Duodenal mucosa (tissue), 2 donors: Measurements from ENCODE around the gene CIB1.
"Not testable (repeated sequence)": the region's sequence is repeated elsewhere in the genome, so short reads cannot be mapped to it uniquely, and the experiment has no call there.

Experiments
- H3K27ac ChIP-seq: one replicate; pipeline ENCODE4 v1.7.0; 2013; ENCODE audit warnings: low read depth, low read length
- H3K27me3 ChIP-seq, 2 donors: one replicate each; pipeline ENCODE4 v1.7.0; 2013; ENCODE audit warnings: low read length in 2 of 2, control low read depth in 1 of 2; ENCODE audit not compliant: insufficient read depth in 2 of 2, control insufficient read depth in 1 of 2
- H3K36me3 ChIP-seq, 2 donors: one replicate each; pipeline ENCODE4 v1.7.0; 2013; ENCODE audit warnings: low read length in 2 of 2, control low read depth in 1 of 2; ENCODE audit not compliant: insufficient read depth in 2 of 2, control insufficient read depth in 1 of 2
- H3K4me1 ChIP-seq, 2 donors: one replicate each; pipeline ENCODE4 v1.7.0; 2013; ENCODE audit warnings: low read length in 2 of 2, control low read depth in 1 of 2; ENCODE audit not compliant: insufficient read depth in 2 of 2, control insufficient read depth in 1 of 2
- H3K4me3 ChIP-seq, 2 donors: one replicate each; pipeline ENCODE4 v1.7.0; 2013; ENCODE audit warnings: low read length in 2 of 2, low read depth in 1 of 2
- H3K9ac ChIP-seq, 2 donors: one replicate each; pipeline ENCODE4 v1.7.0; 2013; ENCODE audit warnings: low read length in 2 of 2, low read depth in 1 of 2
- H3K9me3 ChIP-seq, 2 donors: one replicate each; pipeline ENCODE4 v1.7.0; 2013; ENCODE audit warnings: low read length in 2 of 2, control low read depth in 1 of 2; ENCODE audit not compliant: control insufficient read depth in 1 of 2

CIB1 gene

DNA sequence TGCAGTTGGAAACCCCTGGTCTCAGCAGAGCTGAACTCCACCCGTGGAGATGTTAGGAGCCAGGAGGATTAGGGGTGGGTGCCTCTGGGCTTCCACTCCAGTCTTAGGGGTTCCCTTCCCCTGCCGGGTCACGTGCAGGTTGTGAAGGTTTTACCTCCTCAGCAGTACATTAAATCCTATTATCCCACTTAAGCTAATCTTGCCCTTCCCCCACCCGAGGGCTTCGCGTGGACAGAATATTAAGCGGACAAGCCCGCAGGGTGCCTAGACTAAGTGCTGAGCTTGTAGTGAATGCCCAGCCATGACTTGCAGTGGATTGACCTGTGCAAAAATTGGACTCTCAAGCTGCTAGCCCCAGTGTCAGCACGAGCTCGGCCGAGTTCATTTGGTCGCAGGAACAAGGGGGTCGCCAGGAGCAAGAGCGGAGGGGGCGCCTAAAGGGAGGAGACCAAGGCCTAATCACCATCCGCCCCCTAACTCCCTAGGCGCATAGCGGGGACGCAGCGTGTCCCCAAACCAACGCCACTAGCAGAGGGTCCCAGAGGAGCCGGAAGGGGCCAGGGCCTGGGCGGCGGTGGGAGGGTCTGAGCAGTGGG is 33.1 kb downstream of the CIB1 start:
- no peaks in the 10 kb centered on the region for H3K9me3 ChIP-seq
- peaks cover 7 to 12% of the 10 kb centered on the region in 2 donors for H3K36me3 ChIP-seq
- H3K27me3 ChIP-seq, result no peaks in the 10 kb centered on the region
- H3K4me1 ChIP-seq, result peaks cover 28 to 34% of the 10 kb centered on the region in 2 donors
- peak overlapping the region; percentile 76 for H3K27ac ChIP-seq
- peak overlapping the region; percentile 84 for H3K4me3 ChIP-seq
- peak overlapping the region; percentile 80 to 87 for H3K9ac ChIP-seq

DNA sequence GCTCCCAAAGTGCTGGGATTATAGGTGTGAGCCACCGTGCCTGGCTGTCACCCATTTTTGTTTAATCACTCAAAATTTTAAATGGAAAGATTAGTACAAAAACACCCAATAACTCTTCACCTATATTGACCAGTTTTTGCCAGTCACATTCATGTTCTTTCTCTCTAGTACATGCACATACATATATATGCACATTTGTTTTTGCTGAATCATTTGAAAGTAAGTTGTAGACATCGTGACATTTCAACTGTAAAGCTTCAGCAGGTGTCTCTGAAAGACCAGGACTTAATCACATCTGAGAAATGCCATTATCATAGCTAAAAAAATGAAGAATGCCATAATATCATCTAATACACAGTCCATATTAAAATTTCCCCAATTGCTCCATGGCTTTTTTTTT is 39.1 kb downstream of the CIB1 start:
- no peak overlapping the region for H3K9ac ChIP-seq
- peaks cover 39 to 48% of the 10 kb centered on the region in 2 donors for H3K4me1 ChIP-seq
- H3K9me3 ChIP-seq, result no peaks in the 10 kb centered on the region
- no peaks in the 10 kb centered on the region for H3K27me3 ChIP-seq
- no peaks in the 10 kb centered on the region for H3K36me3 ChIP-seq
- no peak overlapping the region for H3K4me3 ChIP-seq
- no peak overlapping the region for H3K27ac ChIP-seq

DNA sequence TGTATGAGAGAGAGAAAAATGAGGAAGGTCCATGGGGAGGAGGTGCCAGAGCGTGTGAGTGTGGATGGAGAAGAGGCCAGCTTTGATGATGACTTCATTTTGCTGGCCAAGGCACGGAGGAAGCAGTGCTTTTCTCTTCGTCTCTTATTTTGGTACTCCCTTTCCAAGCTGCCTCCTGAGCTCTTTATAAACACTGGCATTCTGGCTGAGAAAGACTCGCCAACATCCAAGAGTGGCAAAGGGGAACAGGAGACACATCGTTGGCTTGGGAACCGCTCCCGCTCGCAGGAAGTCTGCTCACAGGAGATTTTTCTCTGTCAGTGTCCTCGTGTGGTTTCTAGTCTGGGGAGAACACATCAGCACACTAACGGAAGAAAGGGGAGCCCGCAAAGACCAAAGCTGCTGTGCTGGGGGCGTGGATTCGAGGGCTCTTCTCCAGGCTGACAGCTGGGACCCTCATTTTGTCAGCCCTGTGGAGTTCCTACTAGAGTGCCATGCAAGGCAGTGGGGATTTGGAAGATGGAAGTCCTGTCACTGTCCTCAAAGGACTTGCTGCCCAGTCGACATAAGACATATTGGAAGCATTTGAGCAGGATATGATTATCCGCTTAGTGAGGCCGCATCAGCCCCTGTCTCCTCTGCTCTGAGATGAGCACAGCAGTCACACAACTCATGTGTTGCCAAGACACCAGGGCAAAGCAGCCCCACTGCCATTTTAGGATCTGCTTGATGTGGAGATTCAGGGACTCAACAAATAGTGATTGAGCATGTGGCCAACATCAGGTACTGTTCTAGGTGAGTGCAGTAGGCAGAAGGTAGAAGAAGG is 40.6 kb downstream of the CIB1 start:
- Histone ChIP-seq H3K4me3 (peak overlapping the region in 1 of 2 donors; percentile 8), H3K36me3 (no peaks in the 10 kb centered on the region), H3K27me3 (no peaks in the 10 kb centered on the region), H3K4me1 (peaks cover 43 to 52% of the 10 kb centered on the region in 2 donors), H3K27ac (no peak overlapping the region), H3K9ac (peak overlapping the region; percentile 5 to 25), H3K9me3 (no peaks in the 10 kb centered on the region)

DNA sequence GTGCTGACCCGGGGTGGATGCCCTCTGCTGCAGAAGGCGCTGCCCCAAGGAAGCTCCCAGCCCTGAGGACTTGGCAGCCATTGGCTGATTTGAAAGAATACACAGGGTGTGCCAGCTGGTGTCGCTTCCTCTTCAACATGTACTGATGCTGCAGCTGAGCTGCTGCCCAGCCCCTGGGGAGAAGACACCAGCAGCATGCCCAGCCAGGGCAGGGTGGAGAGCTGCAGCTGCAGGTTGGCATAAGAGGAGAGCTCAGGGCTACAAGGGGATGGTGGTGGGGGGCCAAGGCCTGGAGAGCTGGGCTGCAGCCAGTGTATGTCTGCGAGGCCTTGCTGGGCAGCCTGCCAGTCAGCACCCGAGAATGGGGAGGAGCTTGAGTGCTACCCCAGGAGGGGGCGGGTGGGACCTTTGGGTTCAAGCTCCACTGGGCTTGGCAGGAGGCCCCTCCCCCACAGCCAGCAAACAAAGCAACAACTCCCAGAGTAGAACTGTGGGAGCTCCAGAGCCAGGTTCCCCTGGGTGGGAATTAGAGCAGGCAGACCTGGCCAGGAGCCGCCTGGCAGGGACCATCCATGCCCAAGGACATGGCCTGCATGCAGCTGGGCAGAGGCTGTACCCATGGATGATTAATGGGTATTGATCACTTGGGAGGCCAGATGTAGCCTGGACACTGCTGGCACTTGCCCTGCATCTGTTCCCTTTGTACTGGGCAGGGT is 41.8 kb downstream of the CIB1 start:
- peak overlapping the region; percentile 17 to 19 for H3K4me3 ChIP-seq
- H3K36me3 ChIP-seq, result no peaks in the 10 kb centered on the region
- no peaks in the 10 kb centered on the region for H3K27me3 ChIP-seq
- H3K4me1 ChIP-seq, result peaks cover 43 to 51% of the 10 kb centered on the region in 2 donors
- peak overlapping the region; percentile 80 for H3K27ac ChIP-seq
- H3K9ac ChIP-seq, result peak overlapping the region; percentile 41 to 56
- H3K9me3 ChIP-seq, result no peaks in the 10 kb centered on the region

DNA sequence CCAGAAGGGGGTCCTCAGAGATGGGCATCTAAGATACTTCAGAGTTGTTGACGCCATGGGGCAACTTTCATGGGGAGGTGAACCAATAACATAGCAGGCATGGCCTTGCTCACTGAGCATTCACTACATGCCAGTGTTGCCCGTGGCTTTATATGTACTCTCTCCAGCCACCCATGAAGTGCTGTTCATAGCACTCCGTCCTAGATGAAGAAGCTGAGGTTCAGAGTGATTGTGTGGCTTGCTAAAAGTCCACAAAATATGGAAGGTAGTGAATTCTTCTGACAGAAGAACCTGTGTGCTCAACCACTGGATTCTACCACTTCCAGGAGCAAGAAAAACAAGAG is 42.4 kb downstream of the CIB1 start:
- Histone ChIP-seq H3K4me3 (no peak overlapping the region), H3K27ac (peak overlapping the region; percentile 80), H3K9ac (peak overlapping the region; percentile 40 to 56), H3K9me3 (no peaks in the 10 kb centered on the region), H3K27me3 (no peaks in the 10 kb centered on the region), H3K36me3 (no peaks in the 10 kb centered on the region), H3K4me1 (peaks cover 43 to 51% of the 10 kb centered on the region in 2 donors)

DNA sequence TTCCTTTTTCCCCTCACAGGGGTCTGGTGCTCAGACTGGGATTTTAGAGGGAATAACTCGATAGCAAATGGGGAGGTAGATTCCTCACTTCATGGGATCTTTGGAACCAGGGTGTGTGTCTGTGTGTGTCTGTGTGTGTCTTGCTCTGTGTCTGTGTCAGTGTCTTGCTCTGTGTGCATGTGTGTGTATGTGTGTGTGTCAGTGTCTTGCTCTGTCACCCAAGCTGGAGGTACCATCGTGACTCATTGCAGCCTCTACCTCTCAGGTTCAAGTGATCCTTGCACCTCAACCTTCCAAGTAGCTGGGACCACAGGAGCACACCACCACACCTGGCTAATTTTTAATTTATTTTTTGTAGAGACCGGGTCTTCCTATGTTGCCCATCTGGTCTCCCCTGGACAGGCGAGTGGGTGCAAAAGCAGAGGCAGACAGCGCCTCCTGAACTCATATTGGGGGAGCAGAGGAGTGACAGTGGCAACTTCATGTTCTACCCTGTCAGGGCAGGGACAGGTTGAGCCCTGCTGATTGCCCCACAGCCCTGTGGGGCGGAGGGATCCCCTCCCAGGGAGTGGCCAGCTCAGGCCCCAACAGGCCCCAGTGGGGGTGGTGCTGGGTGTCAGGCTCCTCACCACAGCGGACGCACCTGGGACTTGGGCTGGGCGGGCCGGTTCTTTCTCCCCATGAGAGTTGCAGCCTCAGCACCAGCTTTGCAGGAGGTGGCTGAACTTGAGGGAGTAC is 43.0 kb downstream of the CIB1 start:
- Histone ChIP-seq H3K36me3 (no peaks in the 10 kb centered on the region), H3K27ac (peak overlapping the region; percentile 80), H3K27me3 (no peaks in the 10 kb centered on the region), H3K9me3 (no peaks in the 10 kb centered on the region), H3K4me3 (peak overlapping the region in 1 of 2 donors; percentile 41), H3K9ac (peak overlapping the region; percentile 49 to 56), H3K4me1 (peaks cover 43 to 51% of the 10 kb centered on the region in 2 donors)

DNA sequence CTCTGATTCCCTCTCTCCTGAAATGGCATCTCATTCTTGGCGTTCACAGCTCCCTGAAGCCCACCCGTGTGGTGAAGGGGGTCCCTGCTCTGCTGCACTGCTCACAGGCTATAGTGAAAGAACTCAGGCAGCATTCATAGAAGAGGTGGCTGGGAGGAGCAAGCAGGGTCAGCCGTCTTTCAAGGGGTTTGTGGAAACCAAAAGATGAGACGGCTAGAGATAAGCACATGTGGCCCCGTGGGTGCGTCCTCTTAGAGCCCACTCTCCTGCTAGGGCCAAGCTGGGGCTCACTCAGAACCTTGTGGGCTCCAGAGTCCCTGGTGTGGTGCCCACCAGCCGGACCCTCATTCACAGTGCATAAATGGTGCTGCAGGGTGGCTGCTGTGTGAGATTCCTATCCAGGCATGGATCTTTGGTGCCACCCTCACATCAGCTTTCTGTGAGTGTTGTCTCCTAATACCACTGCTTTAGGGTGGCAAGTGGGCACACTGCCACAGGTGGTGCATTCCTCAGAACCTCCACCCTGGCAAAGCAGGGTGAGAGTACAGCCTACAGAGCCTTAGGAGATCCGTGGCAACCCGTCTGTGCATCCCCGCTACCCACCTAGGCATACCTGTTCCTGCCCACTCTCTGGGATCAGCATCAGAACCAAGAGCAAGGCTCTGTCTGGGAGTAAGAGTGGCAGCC is 43.8 kb downstream of the CIB1 start:
- H3K9ac ChIP-seq, result peak overlapping the region; percentile 49 to 56

DNA sequence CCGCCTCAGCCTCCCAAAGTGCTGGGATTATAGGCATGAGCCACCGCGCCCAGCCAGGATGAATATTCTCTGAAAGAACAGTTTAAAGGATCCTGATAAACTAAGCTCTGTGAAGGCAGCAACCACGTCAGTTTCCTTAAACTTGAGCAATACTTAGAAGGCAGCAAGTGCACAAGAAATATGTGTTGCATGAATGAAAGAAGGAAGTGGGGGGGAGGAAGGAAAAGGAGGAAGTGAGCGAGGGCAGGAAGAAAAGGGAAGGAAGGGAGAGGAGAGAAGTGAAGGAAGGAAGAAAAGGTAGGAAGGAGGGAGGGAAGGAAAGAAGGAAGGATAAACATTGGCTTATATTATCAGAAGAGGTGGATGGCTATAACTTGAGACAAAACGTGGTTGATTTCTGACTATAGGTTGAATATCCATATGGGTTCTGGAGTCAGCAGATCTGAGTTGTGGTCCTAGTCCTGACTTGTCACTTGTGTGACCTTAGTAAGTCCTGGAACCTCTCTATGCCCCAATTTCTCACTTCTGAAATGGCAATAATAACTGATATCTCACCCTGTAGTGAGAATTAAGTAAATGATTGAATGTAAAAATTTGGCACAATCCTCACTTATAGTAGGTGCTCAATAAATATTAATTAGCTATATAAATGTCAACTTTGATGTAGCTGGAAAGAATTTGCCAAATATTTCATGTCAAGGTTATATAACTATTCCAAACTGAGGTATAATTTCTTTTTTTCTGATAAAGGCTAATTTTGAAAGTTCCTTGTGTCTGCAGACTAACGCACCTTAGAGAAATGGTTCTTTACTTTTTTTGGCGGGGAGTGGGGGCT is 44.6 kb downstream of the CIB1 start:
- Histone ChIP-seq H3K36me3 (no peaks in the 10 kb centered on the region), H3K9ac (no peak overlapping the region), H3K4me3 (no peak overlapping the region), H3K9me3 (no peaks in the 10 kb centered on the region), H3K27me3 (no peaks in the 10 kb centered on the region), H3K27ac (no peak overlapping the region), H3K4me1 (peaks cover 52 to 59% of the 10 kb centered on the region in 2 donors)

More for the DNA sequence above, 43.8 kb downstream of the CIB1 start:
- Histone ChIP-seq H3K4me1 (peaks cover 47 to 56% of the 10 kb centered on the region in 2 donors), H3K36me3 (no peaks in the 10 kb centered on the region), H3K9me3 (no peaks in the 10 kb centered on the region), H3K27ac (peak overlapping the region; percentile 80), H3K27me3 (no peaks in the 10 kb centered on the region), H3K4me3 (peak overlapping the region; percentile 28 to 41)

DNA sequence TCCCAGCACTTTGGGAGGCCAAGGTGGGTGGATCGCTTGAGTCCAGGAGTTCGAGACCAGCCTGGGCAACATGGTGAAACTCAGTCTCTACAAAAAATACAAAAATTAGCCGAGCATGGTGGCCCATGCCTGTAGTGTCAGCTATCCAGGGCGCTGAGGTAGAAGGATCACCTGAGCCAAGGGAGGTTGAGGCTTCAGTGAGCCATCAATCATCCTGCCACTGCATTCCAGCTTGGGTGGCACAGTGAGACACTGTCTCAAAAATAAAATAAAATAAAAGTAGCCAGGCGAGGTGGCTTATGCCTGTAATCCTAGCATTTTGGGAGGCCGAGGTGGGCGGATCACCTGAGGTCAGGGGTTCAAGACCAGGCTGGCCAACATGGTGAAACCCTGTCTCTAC is 45.7 kb downstream of the CIB1 start:
- not testable (repeated sequence) for H3K9ac ChIP-seq, H3K9me3 ChIP-seq, H3K27ac ChIP-seq, H3K36me3 ChIP-seq, H3K27me3 ChIP-seq, H3K4me3 ChIP-seq
- H3K4me1 ChIP-seq, result peaks cover 53 to 55% of the 10 kb centered on the region in 2 donors
